GM23338 (cell line): ENCODE results near the gene IGSF22.

Experiments
- CREB1 ChIP-seq: fragments of 250-450 bp; sonication (Bioruptor Pico); IDR thresholded peaks from 2 replicates; pipeline ENCODE4 v1.5.0; 2020; ENCODE audit warnings: low read depth, mild to moderate bottlenecking, moderate library complexity
- CTCF ChIP-seq, 2 experiments: fragments of 200-600 bp in 1 of 2; sonication (generic) in 1 of 2; conservative IDR thresholded peaks; 2 replicates each; pipeline versions ENCODE4 v1.5.1 to v1.6.1; 2016 to 2017; ENCODE audit warnings: antibody characterized with exemption in 2 of 2, low read depth in 2 of 2, mild to moderate bottlenecking in 2 of 2, moderate library complexity in 1 of 2
- ETS1 ChIP-seq: IDR thresholded peaks from 2 replicates; pipeline ENCODE4 v1.6.1; 2016; ENCODE audit warnings: antibody characterized with exemption
- EZH2 ChIP-seq: fragments of 200-600 bp; sonication (generic); IDR thresholded peaks from one replicate; pipeline ENCODE4 v1.8.0; 2017; ENCODE audit warnings: antibody characterized with exemption, mild to moderate bottlenecking, low read depth; ENCODE audit not compliant: unreplicated experiment
- EZH2phosphoT487 ChIP-seq: fragments of 200-600 bp; sonication (generic); IDR thresholded peaks from one replicate; pipeline ENCODE4 v1.8.1; 2018; ENCODE audit warnings: antibody characterized with exemption; ENCODE audit not compliant: unreplicated experiment
- JUNB ChIP-seq: IDR thresholded peaks from one replicate; pipeline ENCODE4 v1.6.1; 2016; ENCODE audit warnings: antibody characterized with exemption; ENCODE audit not compliant: unreplicated experiment
- NANOG ChIP-seq: IDR thresholded peaks from 2 replicates; pipeline ENCODE4 v1.6.1; 2016; ENCODE audit warnings: antibody characterized with exemption, borderline replicate concordance
- POLR2AphosphoS5 ChIP-seq: IDR thresholded peaks from 2 replicates; pipeline ENCODE4 v1.6.1; 2016; ENCODE audit warnings: antibody characterized with exemption, low read depth
- REST ChIP-seq: IDR thresholded peaks from one replicate; pipeline ENCODE4 v1.6.1; 2018; ENCODE audit warnings: antibody characterized with exemption; ENCODE audit not compliant: unreplicated experiment
- ZNF114 ChIP-seq: fragments of 250-450 bp; sonication (Bioruptor Pico); IDR thresholded peaks from 2 replicates; pipeline ENCODE4 v1.5.0; 2020; ENCODE audit warnings: mild to moderate bottlenecking, moderate library complexity
- ZNF331 ChIP-seq: fragments of 250-450 bp; sonication (Bioruptor Pico); IDR thresholded peaks from 2 replicates; pipeline ENCODE4 v1.5.0; 2020; ENCODE audit warnings: low read depth, mild to moderate bottlenecking, moderate library complexity

GRCh38 chr11:18700872-18701271, 25.1 kb downstream of the IGSF22 start:
- TF ChIP-seq CTCF (conservative IDR thresholded peaks at IDR 0.05; ENCODE audit: low read depth in 2 of 2) (no peak), POLR2AphosphoS5 (no peak), REST (no peak), EZH2 (no peak), CREB1 (CRISPR knock-in tag) (no peak), NANOG (no peak), EZH2phosphoT487 (no peak), JUNB (no peak), ZNF331 (no peak), ETS1 (no peak), ZNF114 (CRISPR knock-in tag) (no peak)
